Measurements from ENCODE around the gene LONP2. TPM values are rescaled to one million over a fixed set of nuclear protein-coding genes. Genes with fewer than 3 reads are reported as not detected.
A peak's percentile ranks its signal among the peaks of the same experiment; 100 is the strongest.

LONP2 gene, protein sequence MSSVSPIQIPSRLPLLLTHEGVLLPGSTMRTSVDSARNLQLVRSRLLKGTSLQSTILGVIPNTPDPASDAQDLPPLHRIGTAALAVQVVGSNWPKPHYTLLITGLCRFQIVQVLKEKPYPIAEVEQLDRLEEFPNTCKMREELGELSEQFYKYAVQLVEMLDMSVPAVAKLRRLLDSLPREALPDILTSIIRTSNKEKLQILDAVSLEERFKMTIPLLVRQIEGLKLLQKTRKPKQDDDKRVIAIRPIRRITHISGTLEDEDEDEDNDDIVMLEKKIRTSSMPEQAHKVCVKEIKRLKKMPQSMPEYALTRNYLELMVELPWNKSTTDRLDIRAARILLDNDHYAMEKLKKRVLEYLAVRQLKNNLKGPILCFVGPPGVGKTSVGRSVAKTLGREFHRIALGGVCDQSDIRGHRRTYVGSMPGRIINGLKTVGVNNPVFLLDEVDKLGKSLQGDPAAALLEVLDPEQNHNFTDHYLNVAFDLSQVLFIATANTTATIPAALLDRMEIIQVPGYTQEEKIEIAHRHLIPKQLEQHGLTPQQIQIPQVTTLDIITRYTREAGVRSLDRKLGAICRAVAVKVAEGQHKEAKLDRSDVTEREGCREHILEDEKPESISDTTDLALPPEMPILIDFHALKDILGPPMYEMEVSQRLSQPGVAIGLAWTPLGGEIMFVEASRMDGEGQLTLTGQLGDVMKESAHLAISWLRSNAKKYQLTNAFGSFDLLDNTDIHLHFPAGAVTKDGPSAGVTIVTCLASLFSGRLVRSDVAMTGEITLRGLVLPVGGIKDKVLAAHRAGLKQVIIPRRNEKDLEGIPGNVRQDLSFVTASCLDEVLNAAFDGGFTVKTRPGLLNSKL
- 20.0 and 29.2 TPM in 2 replicates for total RNA-seq (2014; rRNA removed; shearing (Covaris generic))

DNA sequence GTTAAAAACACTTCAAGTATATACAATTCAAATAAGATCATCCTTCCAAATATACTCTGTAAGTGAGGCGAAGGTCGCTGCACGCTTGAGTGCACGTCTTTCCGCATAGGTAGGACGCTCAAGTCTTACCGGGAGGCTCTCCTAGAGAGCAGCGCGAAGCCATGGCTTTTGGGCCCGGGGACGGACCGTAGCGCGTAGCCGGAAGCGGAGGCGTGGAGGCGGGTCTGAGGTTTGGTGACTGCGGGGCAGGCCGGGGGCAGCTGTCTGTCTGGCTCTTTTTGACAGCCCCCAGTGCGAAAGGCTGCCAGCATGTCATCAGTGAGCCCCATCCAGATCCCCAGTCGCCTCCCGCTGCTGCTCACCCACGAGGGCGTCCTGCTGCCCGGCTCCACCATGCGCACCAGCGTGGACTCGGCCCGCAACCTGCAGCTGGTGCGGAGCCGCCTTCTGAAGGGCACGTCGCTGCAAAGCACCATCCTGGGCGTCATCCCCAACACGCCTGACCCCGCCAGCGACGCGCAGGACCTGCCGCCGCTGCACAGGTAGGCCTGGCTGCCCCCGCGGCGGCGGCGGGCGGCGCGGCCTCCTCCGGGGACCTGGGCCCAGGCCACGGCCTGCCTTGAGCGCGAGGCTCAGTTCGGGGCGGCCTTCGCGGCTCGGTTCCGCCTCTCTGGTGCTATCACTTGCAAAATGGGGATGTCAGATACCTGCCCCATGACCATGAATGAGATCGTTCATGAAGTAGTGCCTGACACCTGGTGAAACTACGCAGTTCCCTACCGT, at the start of gene LONP2:
TSS of gene LONP2 (plus strand) at position 221 of the 783 bp plus-strand sequence. CDS start at position 310, 89 bp downstream.
- peak; percentile 92 for DNase-seq (ENCODE audit: low read depth)

DNA sequence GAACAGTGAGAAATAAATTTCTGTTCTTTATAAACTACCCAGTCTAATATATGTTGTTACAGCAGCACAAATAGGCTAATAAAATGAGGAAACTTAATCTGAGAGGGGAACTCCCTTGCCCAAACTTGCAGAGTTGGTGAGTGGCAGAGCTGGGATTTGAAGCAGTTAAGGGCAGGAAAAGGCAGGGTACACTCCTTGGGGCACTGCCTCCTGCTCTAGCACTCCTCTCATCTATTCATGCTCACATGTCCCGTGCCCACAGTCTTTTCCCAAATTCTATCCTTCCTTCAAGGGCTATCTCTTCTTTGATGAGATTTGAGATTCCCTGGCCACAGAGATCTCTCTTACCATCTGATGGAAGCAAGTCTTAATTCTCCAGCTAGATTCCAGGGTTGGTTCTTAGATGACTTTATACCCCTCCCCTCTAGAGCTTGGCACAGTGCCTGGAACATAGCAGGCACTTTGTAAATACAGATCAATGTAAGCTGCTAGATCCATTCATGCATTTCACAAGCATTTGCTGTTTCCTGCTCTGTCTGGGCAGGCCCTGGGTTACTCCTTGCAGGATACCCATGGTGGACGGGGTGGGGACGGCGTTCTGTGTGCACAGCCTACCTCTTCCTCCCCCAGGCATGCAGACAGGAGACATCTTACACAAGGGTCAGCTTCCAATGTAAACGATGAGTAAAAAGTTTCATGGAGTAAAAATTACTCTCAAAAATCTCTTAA, 49.1 kb upstream of the LONP2 start:
- no peak for DNase-seq (ENCODE audit: low read depth)

DNA sequence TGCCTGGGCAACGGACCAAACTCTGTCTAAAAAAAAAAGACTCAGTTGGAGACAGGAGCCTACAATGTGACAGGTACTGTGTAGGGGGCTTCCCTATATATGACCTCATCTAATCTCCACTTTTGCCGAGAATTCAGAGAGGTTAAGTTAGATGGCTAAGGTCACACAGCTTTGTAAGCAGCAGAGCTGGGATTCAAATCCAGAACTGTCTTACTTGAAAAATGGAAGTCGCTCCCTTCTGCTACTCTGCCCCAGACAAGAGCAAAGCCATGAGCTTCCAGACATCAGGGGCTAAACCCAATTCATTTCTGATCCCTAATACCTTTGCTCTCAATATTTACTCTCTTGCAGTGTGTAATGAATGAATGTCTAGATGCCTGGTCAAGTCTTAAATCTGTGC, 46.8 kb upstream of the LONP2 start:
- no peak for DNase-seq (ENCODE audit: low read depth)

DNA sequence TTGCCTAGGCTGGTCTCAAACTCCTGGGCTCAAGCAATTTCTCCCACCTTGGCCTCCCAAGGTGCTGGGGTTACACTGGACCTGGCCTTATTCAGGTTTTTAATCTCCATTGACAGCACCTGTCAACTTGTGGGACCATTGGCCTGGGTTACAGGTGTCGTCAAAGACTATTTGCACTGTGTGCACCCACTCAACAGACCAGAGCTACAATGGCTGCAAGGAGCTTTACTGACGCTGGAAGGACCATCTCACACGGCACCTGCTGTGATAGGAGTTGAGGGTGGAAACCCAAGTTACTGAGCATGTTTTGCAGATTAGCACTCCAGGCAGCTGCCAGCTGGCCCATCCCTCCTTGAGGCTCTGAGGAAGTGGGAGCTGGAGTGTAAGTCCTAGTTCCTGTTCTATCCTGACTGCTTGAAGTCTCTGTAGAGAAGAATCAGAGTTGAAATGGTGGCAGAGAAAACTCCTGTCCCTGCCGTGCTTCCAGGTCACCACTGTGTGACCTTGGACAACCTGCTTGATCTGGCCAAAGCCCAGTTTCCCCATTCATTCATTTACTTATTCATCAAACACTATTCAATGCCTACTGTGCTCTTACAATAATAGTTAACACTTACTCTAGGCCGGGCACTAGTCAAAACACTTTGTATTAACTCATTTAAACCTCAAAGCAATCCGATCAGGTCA, 42.4 kb upstream of the LONP2 start:
- DNase-seq (ENCODE audit: low read depth), result no peak

DNA sequence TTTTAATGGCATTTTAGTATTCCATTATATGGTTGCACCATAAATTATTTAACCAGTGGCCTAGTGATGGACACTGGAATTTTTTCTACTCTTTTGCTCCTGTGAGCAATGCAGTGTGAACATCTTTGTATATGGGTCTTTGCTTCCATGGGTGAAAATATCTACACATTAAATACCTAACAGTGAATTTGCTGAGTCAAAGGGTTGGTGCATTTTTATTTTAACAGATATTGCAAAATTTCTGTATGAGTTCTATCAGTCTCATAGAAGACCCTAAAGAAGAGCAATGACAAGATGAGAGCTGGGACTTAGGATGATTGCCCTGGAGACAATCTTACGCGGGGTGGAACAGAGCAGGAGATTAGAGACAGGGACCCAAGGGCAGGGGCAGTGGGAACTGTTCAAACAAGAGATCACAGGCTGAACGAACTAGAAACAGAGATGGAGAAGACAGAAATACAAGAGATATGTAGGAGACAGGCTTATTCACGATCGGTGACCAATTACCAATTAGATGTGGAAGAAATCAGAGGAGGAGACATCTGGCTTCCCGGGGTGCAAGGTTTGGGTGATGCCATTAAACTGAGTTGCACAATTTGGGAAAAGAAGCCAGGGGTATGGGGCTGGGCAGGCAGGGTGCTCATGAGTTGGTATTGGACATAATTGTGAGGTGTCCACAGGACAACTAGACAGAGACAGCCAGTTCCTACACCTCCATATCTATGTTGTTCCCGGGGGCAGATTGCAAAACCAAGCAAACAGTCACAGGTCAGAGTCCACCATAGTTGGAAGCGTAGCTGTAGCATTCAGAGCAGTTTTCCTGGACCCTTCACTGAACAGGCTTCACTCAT, 39.9 kb upstream of the LONP2 start:
- DNase-seq (ENCODE audit: low read depth), result no peak

DNA sequence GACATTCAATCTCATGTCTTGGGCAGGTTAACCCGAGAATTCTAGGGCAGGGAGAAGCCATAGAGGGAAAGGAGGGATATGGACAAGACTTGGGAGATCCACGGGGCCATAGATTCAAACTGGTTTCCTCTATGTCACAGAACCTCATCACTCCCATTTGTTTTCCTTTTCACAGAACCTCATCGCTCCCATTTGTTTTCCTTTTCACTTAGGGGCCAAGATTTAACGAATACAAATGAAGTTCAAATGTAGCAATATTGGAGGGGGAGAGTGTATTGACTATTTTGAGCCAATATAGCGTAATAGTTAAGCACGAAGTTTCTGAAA, 39.3 kb upstream of the LONP2 start:
- no peak for DNase-seq (ENCODE audit: low read depth)

DNA sequence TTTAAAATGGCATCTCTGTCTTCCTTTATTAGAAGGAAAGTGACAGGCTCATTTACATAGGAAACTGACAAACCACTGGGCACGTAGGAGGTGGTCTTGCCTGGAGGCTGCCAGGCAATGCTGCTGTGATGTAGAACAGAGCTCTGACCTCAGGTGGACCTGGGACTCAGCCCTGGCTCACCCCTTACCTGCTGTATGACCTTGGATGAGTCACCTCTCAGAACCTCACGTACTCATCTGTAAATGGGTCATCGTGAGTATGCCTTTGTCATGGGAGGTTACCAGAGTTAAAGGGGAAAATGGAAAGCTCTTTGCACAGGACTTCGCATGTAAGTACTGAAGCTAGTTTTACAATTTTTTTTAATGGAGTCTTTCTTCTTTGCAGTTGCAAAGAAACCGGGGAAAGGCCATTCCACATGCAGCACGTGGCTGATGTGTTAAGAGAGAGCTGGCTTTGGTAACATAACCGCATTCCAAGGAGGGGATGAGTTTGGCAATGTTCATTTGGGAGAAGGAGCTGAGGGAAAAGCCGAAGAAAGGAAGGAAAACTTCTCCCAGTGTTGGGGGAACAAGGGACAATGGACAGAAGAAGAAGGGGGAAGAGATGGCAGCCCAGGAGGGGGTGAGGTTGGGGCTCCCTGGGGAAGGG, 37.4 kb upstream of the LONP2 start:
- peak; percentile 6 for DNase-seq (ENCODE audit: low read depth)

DNA sequence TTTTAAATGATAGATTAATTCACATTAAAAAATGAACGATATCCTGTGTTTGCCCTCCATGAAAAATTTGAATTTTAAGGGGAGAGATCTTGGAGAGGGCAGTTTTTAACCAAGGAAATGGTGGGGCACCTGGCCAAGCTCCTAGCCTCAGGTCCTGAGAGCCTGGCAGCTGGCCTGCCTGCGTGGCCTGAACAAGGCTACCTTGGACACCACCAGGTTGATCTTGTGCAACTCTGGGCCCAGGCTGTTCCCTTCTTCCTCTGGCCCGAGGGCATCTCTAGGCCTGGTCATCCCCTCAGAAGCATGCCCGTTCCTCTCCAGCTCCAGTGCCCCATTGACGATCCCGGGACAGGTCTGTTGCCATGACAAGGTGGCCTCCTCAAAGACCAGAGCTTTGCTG, 33.4 kb upstream of the LONP2 start:
- no peak for DNase-seq (ENCODE audit: low read depth)

DNA sequence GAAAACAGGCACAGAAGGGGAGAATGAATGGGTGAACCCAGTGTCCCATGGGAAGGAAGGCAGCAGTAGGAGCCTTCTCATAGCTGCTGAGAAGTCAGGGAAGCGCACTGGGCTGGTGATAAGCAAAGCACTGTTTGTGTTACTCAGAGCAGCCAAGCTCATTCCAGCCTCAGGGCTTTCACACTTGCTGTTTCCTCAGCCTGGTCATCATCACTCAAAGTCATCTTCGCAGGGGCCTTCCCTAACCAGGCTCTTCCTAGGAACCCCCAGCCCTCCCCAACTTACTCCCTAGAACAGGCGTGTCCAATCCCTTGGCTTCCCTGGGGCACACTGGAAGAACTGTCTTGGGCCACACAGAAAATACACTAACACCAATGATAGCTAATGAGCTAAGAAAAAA, 32.1 kb upstream of the LONP2 start:
- DNase-seq (ENCODE audit: low read depth), result peak; percentile 12

DNA sequence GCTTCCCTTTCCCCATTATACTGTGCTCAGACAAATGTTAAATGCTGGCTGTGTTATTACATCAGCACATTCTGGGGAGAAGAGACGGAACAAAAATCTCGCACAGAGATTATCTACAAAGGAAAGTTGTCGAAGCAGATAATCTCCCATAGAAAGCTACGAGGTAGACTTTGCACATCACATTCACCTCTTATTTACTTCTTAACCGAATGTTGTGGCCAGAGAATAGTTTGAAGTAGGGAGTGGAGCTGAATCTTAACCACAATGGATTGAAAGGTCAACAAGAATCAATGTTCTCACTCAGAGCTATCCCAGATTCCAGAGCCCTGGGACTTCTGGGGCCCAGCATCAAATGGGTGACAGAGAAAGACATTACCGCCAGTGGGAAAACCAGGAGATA, 28.4 kb upstream of the LONP2 start:
- no peak for DNase-seq (ENCODE audit: low read depth)

DNA sequence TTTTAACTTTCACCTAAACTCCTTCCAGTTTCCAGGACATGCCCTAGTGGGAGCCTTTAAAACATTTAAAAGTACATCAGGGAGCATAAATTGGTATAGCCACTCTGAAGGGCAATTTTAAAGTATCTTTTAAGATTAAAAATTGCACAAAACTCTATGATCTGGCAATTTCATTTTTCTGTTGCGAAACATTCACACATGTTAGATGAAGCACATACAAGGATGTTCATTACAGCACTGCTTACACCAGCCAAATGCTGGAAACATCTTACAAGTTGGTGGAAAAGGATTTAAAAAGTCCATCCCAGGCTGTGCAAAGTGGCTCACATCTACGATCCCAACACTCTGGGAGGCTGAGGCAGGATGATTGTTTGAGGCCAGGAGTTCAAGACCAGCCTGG, 26.4 kb upstream of the LONP2 start:
- DNase-seq (ENCODE audit: low read depth), result no peak

DNA sequence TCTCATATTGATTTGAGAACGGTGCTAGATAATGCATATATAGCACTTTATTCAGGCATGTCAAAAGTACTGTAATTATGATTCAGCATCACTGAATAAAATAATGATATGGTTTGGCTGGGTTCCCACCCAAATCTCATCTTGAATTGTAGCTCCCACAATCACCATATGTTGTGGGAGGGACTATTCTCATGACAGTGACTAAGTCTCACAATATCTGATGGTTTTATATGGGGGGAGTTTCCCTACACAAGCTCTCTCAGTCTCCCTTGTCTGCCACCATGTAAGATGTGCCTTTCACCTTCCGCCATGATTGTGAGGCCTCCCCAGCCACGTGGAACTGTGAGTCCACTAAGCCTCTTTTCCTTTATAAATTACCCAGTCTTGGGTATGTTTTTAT, 25.6 kb upstream of the LONP2 start:
- DNase-seq (ENCODE audit: low read depth), result no peak

DNA sequence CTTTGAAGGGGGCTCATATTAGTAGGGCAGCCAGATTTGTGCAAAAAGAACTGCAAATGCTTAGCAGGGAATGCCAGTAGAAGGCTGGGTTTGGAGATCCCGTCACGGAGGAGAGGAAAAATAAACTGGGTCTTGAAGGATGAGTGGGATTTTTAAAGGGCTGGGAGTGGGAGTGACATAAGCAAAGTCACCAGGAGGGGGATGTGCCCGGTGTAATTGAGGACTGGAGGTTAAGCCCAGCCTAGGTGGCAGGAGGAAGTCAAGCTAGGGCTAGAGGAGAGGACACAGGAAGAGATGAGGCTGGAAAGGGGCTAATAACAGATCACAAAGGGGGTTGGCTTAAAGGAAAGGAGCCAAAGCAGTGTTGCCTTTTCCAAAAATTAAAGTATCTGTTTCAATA, 23.2 kb upstream of the LONP2 start:
- DNase-seq (ENCODE audit: low read depth), result no peak

DNA sequence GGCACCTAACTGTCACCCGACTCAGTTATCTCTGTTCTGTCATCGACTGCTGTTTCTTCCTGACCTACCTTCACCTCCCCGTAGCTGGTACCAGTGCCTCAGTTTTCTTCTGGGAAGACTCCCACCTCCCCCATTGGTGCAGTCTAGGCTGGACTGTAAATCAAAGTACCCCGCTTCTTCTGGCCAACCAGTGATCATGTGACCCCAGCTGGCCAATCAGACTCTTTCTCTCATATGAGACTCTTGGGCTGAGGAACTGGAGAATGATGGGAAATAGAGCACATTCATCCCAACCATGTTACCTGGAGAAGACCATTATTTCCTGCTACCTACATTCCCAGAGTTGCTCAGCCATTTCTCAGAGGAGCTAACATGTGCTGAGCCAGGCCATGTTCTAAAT, 20.6 kb upstream of the LONP2 start:
- no peak for DNase-seq (ENCODE audit: low read depth)

DNA sequence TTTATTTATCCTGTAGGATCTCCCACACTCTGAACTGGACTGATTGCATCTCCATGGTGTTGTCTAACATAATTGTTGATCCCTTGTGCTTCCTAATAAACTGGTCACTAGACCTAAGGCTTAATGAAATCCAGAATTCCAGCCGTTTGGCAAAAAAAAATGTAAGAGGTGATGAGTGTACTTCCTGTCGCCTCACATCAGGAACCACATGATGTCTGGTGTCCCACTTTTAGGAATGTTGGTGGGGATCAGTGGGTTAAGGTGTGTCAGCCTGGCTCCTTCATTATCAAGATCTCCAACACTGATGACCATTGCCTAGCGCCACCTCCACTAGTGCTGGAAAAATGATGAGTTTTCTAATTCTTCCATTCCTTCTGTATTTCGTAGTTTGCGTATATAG, 18.6 kb upstream of the LONP2 start:
- DNase-seq (ENCODE audit: low read depth), result peak; percentile 23

DNA sequence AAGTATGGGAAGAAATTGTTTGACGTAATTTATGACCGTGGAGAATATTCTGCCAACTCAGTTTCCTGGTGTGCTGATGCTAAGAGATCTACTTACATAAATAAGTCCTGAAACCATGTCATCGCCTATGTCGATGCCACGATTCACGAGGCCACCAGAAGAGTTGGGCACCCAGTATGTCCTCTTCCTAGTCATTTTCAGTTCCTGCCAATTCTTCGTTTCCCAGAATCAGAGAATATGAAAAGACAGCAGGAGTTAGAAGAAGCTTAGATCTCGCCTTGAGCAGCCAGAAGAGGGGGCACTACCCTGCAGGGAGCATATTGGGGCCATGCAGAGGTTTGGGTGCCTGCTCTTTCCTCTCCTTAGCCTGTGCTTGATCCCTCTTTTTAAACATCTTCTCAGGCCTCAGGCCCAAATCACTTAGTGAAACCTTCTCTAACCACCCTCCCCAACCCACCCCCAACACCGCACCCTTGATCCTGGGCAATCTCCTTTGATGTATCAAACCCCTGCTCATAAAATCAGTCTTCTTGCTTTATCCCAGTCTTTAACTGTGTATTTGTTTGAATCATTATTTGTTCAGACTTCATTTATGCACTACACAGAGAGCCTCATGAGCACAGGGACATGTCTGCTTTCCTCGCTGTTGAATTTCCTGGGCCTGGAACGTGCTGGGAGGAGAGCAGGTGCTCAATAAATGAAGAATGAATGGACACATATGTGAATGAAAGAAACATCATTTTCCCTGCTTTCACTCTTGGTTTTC, 12.2 kb upstream of the LONP2 start:
- DNase-seq (ENCODE audit: low read depth), result peak; percentile 27

DNA sequence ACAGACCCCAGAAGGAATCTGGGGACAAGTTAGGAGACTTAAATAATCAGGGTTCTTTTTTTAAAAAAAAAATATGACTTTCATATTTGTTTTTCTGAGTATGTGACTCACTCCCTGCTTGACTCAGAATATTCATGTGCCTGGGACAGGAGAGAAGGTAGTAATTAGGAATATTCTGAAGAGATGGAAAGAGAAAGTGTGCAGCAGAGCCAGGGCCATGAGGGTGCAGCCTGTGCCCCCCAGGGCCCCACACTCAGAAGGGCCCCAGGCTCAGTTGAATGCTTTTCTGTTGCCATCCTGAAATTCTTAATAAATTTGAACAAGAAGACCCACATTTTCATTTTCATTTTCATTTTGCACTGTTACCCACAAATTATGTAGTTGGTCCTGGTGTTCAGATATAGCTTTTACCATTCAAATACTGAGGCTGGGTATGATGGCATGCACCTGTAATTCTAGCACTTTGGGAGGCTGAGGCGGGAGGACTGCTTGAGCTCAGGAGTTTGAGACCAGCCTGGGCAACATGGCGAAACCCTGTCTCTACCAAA, 11.5 kb upstream of the LONP2 start:
- peak; percentile 14 for DNase-seq (ENCODE audit: low read depth)

DNA sequence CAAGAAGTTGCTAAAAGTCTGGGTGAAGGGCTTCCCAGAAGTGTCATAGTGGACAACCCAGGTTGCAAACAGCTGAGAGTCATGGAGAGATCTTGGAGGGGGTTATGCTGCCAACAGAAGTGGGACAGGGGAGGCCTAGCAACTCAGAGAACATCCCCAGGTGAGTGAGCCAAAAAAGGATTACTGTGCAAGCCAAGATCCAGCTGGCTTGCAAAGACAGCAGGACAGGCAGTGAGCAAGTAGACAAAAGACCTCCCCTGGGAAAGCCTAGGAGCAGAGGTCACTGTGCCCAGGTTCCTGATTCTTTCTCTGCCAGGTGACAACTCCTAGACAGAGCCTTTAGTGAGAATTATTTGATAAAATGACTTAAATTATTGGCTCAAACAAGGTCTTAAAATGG, 9.5 kb upstream of the LONP2 start:
- no peak for DNase-seq (ENCODE audit: low read depth)

Measured in Daoy (cell line).